Neural cell (in vitro differentiated cells): ENCODE measurements around the gene BAZ2A. TPM values are rescaled to one million over a fixed set of nuclear protein-coding genes. Genes with fewer than 3 reads are reported as not detected.

Experiments
- H2AFZ ChIP-seq: fragments of 200-600, 300-800 bp; sonication (generic), shearing (Covaris generic); 2 replicates; pipeline ENCODE4 v1.6.0; 2014; ENCODE audit warnings: low read depth, mild to moderate bottlenecking, antibody characterized with exemption, low read length, moderate library complexity
- H3F3A ChIP-seq: fragments of 200-600 bp; shearing (Covaris generic); 2 replicates; pipeline ENCODE4 v1.6.1; 2016; ENCODE audit warnings: mild to moderate bottlenecking, moderate library complexity, mixed read lengths, antibody characterized with exemption, low read length; ENCODE audit not compliant: insufficient read depth, poor library complexity, severe bottlenecking
- H3K27ac ChIP-seq: fragments of 200-600, 300-800 bp; sonication (generic), shearing (Covaris generic); 2 replicates; pipeline ENCODE4 v1.5.1; 2014; ENCODE audit warnings: mild to moderate bottlenecking, low read length, moderate library complexity
- H3K27me3 ChIP-seq: fragments of 300-800, 200-600 bp; sonication (generic), shearing (Covaris generic); 2 replicates; pipeline ENCODE4 v1.6.0; 2014; ENCODE audit warnings: mild to moderate bottlenecking, low read depth, low read length, moderate library complexity; ENCODE audit not compliant: insufficient read depth
- H3K36me3 ChIP-seq: fragments of 300-800, 200-600 bp; sonication (generic), shearing (Covaris generic); 2 replicates; pipeline ENCODE4 v1.5.1; 2014; ENCODE audit warnings: mild to moderate bottlenecking, antibody characterized with exemption, low read length, moderate library complexity; ENCODE audit not compliant: insufficient read depth
- H3K4me2 ChIP-seq: fragments of 300-800, 200-600 bp; sonication (generic), shearing (Covaris generic); 2 replicates; pipeline ENCODE4 v1.6.0; 2014; ENCODE audit warnings: mild to moderate bottlenecking, low read length
- H3K4me3 ChIP-seq: fragments of 300-800, 200-600 bp; sonication (generic), shearing (Covaris generic); 2 replicates; pipeline ENCODE4 v1.5.1; 2014; ENCODE audit warnings: mild to moderate bottlenecking, low read length, moderate library complexity
- H3K79me2 ChIP-seq: fragments of 200-600 bp; shearing (Covaris generic); replicated peaks from 2 replicates; pipeline ENCODE4 v1.6.0; 2014; ENCODE audit warnings: mild to moderate bottlenecking, low read length, moderate library complexity; ENCODE audit not compliant: insufficient read depth
- H3K9ac ChIP-seq: fragments of 300-800, 200-600 bp; sonication (generic), shearing (Covaris generic); 2 replicates; pipeline ENCODE4 v1.6.1; 2016; ENCODE audit warnings: mild to moderate bottlenecking, low read length, mixed read lengths
- H3K9me2 ChIP-seq: fragments of 200-600 bp; shearing (Covaris generic); 2 replicates; pipeline ENCODE4 v1.6.1; 2016; ENCODE audit warnings: mild to moderate bottlenecking, low read length, mixed read lengths; ENCODE audit not compliant: insufficient read depth
- H3K9me3 ChIP-seq: fragments of 200-600, 300-800 bp; sonication (generic), shearing (Covaris generic); 2 replicates; pipeline ENCODE4 v1.6.1; 2016; ENCODE audit warnings: mild to moderate bottlenecking, mixed run types, low read length, moderate library complexity, mixed read lengths
- H4K20me1 ChIP-seq: fragments of 200-600 bp; shearing (Covaris generic); 2 replicates; pipeline ENCODE4 v1.6.1; 2016; ENCODE audit warnings: mild to moderate bottlenecking, mixed run types; ENCODE audit not compliant: insufficient read depth
- EP300 ChIP-seq: fragments of 450-650 bp; conservative IDR thresholded peaks from 2 replicates; pipeline ENCODE4 v1.6.1; 2014; ENCODE audit warnings: antibody characterized with exemption, mild to moderate bottlenecking, moderate library complexity; ENCODE audit not compliant: poor library complexity, severe bottlenecking
- EZH2 ChIP-seq: fragments of 200-600, 300-800 bp; shearing (Covaris generic), sonication (generic); IDR thresholded peaks from 2 replicates; pipeline ENCODE4 v1.6.1; 2014; ENCODE audit warnings: antibody characterized with exemption, low read length, borderline replicate concordance, mild to moderate bottlenecking; ENCODE audit not compliant: insufficient read depth, poor library complexity, severe bottlenecking
- MXI1 ChIP-seq: fragments of 450-650 bp; conservative IDR thresholded peaks from 2 replicates; pipeline ENCODE4 v1.6.1; 2014; ENCODE audit warnings: antibody characterized with exemption, mild to moderate bottlenecking; ENCODE audit not compliant: poor library complexity, severe bottlenecking
- POLR2AphosphoS5 ChIP-seq: IDR thresholded peaks from 2 replicates; pipeline ENCODE4 v1.6.1; 2012
- RAD21 ChIP-seq: fragments of 450-650 bp; conservative IDR thresholded peaks from 2 replicates; pipeline ENCODE4 v1.6.1; 2014; ENCODE audit warnings: antibody characterized with exemption, mild to moderate bottlenecking, moderate library complexity
- SMC3 ChIP-seq: fragments of 450-650 bp; conservative IDR thresholded peaks from 2 replicates; pipeline ENCODE4 v1.6.1; 2014; ENCODE audit warnings: antibody characterized with exemption, mild to moderate bottlenecking, moderate library complexity; ENCODE audit not compliant: poor library complexity
- TAF1 ChIP-seq: IDR thresholded peaks from 2 replicates; pipeline ENCODE4 v1.6.1; 2012; ENCODE audit warnings: low read depth
- polyA plus RNA-seq: library from polyadenylated mRNA; depleted of rRNA; stranded (reverse); fragments of >200 nt; gene quantifications from 2 replicates; pipeline ENCODE4 v1.2.3, GENCODE V29; 2014
- TF ChIP-seq, protein P1 (sequence below): IDR thresholded peaks from 2 replicates; pipeline ENCODE4 v1.6.1; 2012; ENCODE audit warnings: borderline replicate concordance
- TF ChIP-seq, protein P2 (sequence below): fragments of 450-650 bp; IDR thresholded peaks from 2 replicates; pipeline ENCODE4 v1.5.1; 2014; ENCODE audit warnings: antibody characterized with exemption, mild to moderate bottlenecking, moderate library complexity; ENCODE audit not compliant: poor library complexity, severe bottlenecking

BAZ2A gene
- polyA plus RNA-seq, 1 donor from 2014 or later: 13.8 TPM

DNA sequence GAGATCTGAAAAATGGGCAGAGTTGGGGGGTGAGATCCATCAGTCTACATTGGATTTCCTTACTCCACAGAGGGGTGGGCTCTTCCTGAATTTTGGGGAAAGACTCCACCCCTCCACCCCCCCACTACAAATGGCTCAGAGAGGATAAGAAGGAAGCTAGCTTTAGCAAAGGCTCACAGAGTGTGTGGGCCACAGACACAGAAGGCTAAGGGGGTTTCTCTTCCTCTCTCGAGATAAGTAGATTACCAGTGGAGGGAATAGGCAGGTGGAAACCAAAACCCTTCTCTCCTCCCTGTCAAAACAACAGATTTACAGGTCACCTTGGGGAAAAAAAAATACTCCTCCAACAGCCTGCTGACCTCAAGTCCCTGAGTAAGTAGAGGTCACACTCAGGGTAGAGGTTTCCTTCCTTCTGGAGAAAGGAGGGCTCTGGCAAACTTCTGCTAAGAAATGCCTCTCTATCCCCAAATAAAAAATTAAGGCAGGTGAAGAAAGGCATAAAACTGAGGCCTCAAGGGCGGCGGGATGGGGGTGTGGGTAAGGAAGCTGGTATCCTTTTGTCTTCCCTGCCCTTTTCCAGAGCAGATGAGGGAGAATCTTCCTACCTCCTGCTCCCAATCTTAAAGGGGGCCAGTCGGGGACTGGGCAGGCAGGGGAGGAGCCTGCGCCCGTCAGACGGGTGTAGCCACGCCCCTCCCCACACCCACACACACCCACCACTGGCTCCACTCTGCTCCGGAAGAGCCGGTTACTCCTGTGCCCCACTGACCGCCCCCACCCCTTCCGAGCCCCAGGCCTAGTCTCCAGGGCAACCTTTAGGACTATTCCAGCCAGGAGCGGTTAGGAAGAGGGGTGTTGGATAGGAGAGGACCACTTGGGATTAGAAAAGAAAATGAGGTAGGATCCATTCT, 1.9 kb upstream of the BAZ2A start:
- Histone ChIP-seq H3K9ac (no peak overlapping the region), H3F3A (peaks cover 5% of the 10 kb centered on the region), H2AFZ (no peak overlapping the region), H3K27ac (no peak overlapping the region), H3K4me3 (peak overlapping the region; percentile 17), H3K9me3 (no peaks in the 10 kb centered on the region), H3K4me2 (no peak overlapping the region), H4K20me1 (no peaks in the 10 kb centered on the region), H3K9me2 (no peaks in the 10 kb centered on the region), H3K27me3 (no peaks in the 10 kb centered on the region), H3K36me3 (no peaks in the 10 kb centered on the region), H3K79me2 (peaks cover 38% of the 10 kb centered on the region)
- TF ChIP-seq SMC3 (no peak), MXI1 (no peak), EZH2 (no peak), EP300 (no peak), POLR2AphosphoS5 (no peak)
- TF ChIP-seq, protein P1, sequence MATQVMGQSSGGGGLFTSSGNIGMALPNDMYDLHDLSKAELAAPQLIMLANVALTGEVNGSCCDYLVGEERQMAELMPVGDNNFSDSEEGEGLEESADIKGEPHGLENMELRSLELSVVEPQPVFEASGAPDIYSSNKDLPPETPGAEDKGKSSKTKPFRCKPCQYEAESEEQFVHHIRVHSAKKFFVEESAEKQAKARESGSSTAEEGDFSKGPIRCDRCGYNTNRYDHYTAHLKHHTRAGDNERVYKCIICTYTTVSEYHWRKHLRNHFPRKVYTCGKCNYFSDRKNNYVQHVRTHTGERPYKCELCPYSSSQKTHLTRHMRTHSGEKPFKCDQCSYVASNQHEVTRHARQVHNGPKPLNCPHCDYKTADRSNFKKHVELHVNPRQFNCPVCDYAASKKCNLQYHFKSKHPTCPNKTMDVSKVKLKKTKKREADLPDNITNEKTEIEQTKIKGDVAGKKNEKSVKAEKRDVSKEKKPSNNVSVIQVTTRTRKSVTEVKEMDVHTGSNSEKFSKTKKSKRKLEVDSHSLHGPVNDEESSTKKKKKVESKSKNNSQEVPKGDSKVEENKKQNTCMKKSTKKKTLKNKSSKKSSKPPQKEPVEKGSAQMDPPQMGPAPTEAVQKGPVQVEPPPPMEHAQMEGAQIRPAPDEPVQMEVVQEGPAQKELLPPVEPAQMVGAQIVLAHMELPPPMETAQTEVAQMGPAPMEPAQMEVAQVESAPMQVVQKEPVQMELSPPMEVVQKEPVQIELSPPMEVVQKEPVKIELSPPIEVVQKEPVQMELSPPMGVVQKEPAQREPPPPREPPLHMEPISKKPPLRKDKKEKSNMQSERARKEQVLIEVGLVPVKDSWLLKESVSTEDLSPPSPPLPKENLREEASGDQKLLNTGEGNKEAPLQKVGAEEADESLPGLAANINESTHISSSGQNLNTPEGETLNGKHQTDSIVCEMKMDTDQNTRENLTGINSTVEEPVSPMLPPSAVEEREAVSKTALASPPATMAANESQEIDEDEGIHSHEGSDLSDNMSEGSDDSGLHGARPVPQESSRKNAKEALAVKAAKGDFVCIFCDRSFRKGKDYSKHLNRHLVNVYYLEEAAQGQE: no peak
- TF ChIP-seq, protein P2, sequence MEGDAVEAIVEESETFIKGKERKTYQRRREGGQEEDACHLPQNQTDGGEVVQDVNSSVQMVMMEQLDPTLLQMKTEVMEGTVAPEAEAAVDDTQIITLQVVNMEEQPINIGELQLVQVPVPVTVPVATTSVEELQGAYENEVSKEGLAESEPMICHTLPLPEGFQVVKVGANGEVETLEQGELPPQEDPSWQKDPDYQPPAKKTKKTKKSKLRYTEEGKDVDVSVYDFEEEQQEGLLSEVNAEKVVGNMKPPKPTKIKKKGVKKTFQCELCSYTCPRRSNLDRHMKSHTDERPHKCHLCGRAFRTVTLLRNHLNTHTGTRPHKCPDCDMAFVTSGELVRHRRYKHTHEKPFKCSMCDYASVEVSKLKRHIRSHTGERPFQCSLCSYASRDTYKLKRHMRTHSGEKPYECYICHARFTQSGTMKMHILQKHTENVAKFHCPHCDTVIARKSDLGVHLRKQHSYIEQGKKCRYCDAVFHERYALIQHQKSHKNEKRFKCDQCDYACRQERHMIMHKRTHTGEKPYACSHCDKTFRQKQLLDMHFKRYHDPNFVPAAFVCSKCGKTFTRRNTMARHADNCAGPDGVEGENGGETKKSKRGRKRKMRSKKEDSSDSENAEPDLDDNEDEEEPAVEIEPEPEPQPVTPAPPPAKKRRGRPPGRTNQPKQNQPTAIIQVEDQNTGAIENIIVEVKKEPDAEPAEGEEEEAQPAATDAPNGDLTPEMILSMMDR: no peak

DNA sequence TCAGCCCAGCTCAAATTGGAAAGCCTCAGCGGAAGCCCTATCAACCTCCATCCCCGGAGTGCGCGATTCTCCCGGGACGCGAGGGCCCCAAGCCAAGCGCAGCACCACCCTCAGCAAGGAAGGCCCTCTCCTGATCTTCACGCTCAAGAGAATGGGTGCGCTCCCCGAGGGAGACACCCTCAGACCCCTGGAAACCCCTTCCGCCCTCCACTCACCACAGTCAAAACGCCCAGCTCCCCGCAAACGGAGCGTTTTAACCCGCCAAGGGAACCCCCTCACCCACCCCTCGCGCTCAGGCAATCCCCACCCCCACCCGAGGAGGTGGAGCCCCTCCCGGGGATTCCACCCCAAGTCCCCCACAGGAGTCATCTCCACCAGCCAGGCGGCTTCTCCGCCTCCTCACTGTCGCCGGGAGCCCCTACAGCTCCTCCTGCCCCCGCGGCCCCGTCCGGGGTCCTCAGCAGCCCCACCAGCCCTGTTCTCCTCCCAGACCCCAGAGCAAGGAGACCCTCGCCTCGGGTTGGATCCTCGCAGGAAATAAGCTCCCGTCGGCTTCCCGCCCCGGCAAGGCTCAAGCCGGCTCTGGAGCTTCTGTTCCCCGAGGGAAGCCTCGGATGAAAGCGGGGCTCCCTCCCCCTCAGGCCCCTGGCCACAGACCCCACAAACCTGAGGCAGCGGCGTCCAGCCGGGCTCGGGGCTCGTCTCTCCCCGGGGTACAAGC, 507 bp downstream of the BAZ2A start:
- H3K36me3 ChIP-seq: no peaks in the 10 kb centered on the region
- no peaks in the 10 kb centered on the region for H3K9me2 ChIP-seq
- peaks cover 3% of the 10 kb centered on the region for H3F3A ChIP-seq
- no peaks in the 10 kb centered on the region for H4K20me1 ChIP-seq
- peak overlapping the region; percentile 98 for H3K9ac ChIP-seq
- H3K27ac ChIP-seq: peak overlapping the region; percentile 93
- H3K79me2 ChIP-seq: peaks cover 58% of the 10 kb centered on the region
- TF ChIP-seq POLR2AphosphoS5 (peak; percentile 6), RAD21 (no peak), TAF1 (peak; percentile 22), EP300 (no peak)
- TF ChIP-seq, protein P1: peak; percentile 1
- H3K27me3 ChIP-seq: no peaks in the 10 kb centered on the region
- H3K4me3 ChIP-seq: peak overlapping the region; percentile 97
- H3K9me3 ChIP-seq: no peaks in the 10 kb centered on the region
- H2AFZ ChIP-seq: peak overlapping the region; percentile 76
- H3K4me2 ChIP-seq: no peak overlapping the region
